ENCODE measurements around the gene UBAP2L.
"Not testable (repeated sequence)": the region's sequence is repeated elsewhere in the genome, so short reads cannot be mapped to it uniquely, and the experiment has no call there.

The UBAP2L gene

GRCh38 chr1:154276797-154277196 is 56.0 kb downstream of the UBAP2L start:
- Histone ChIP-seq H2AFZ (ENCODE audit: low read depth) (no peak overlapping the region), H3K27me3 (ENCODE audit: insufficient read depth, low read depth) (no peaks in the 10 kb centered on the region), H3K4me3 (IDR thresholded peaks at IDR 0.05; ENCODE audit: insufficient read depth, low read depth, low read length) (no peak overlapping the region), H3K4me1 (ENCODE audit: low read depth, poor library complexity, severe bottlenecking) (peaks cover 17% of the 10 kb centered on the region), H3K79me2 (ENCODE audit: insufficient read depth, low read depth) (peaks cover 18% of the 10 kb centered on the region), H3K36me3 (ENCODE audit: insufficient read depth) (peaks cover 17% of the 10 kb centered on the region; the same call in 1 of the 2 replicates), H4K20me1 (ENCODE audit: insufficient read depth) (no peaks in the 10 kb centered on the region), H3K27ac (no peak overlapping the region), H3K4me2 (no peak overlapping the region), H3K9ac (no peak overlapping the region)
- TF ChIP-seq CTCF (conservative IDR thresholded peaks at IDR 0.05; ENCODE audit: low read depth, low read length), result peak; percentile 65

- not testable (repeated sequence) for H4K20me1 ChIP-seq (ENCODE audit: insufficient read depth); H3K9ac ChIP-seq; H2AFZ ChIP-seq (ENCODE audit: low read depth); H3K79me2 ChIP-seq (ENCODE audit: insufficient read depth, low read depth); H3K27ac ChIP-seq; H3K4me2 ChIP-seq; H3K27me3 ChIP-seq (ENCODE audit: insufficient read depth, low read depth); H3K4me3 ChIP-seq (IDR thresholded peaks at IDR 0.05; ENCODE audit: insufficient read depth, low read depth, low read length); H3K4me1 ChIP-seq (ENCODE audit: low read depth, poor library complexity, severe bottlenecking); H3K36me3 ChIP-seq (ENCODE audit: insufficient read depth)
These were observed 66.8 kb downstream of the UBAP2L start for GRCh38 chr1:154287591-154287990.

- Histone ChIP-seq H3K4me2 (no peak overlapping the region), H4K20me1 (ENCODE audit: insufficient read depth) (no peaks in the 10 kb centered on the region), H3K4me3 (IDR thresholded peaks at IDR 0.05; ENCODE audit: insufficient read depth, low read depth, low read length) (no peak overlapping the region), H3K79me2 (ENCODE audit: insufficient read depth, low read depth) (no peaks in the 10 kb centered on the region), H3K27me3 (ENCODE audit: insufficient read depth, low read depth) (no peaks in the 10 kb centered on the region), H2AFZ (ENCODE audit: low read depth) (no peak overlapping the region), H3K4me1 (ENCODE audit: low read depth, poor library complexity, severe bottlenecking) (no peaks in the 10 kb centered on the region), H3K27ac (no peak overlapping the region), H3K36me3 (ENCODE audit: insufficient read depth) (no peaks in the 10 kb centered on the region), H3K9ac (no peak overlapping the region)
- no peak for TF ChIP-seq CTCF (conservative IDR thresholded peaks at IDR 0.05; ENCODE audit: low read depth, low read length)
These were observed 67.9 kb downstream of the UBAP2L start for GRCh38 chr1:154288661-154289060.

- H3K27ac ChIP-seq, result no peak overlapping the region
These were observed 70.2 kb downstream of the UBAP2L start for GRCh38 chr1:154290921-154291320.

More at GRCh38 chr1:154290921-154291320, 70.2 kb downstream of the UBAP2L start:
- H3K4me2 ChIP-seq, result no peak overlapping the region
- H4K20me1 ChIP-seq (ENCODE audit: insufficient read depth), result no peaks in the 10 kb centered on the region
- no peak overlapping the region for H3K9ac ChIP-seq
- H3K36me3 ChIP-seq (ENCODE audit: insufficient read depth), result no peaks in the 10 kb centered on the region
- no peak overlapping the region for H2AFZ ChIP-seq (ENCODE audit: low read depth)
- H3K4me1 ChIP-seq (ENCODE audit: low read depth, poor library complexity, severe bottlenecking), result no peaks in the 10 kb centered on the region
- H3K4me3 ChIP-seq (IDR thresholded peaks at IDR 0.05; ENCODE audit: insufficient read depth, low read depth, low read length), result no peak overlapping the region
- no peaks in the 10 kb centered on the region for H3K79me2 ChIP-seq (ENCODE audit: insufficient read depth, low read depth)
- H3K27me3 ChIP-seq (ENCODE audit: insufficient read depth, low read depth), result no peaks in the 10 kb centered on the region
- no peak for TF ChIP-seq CTCF (conservative IDR thresholded peaks at IDR 0.05; ENCODE audit: low read depth, low read length)

Measured in KMS-11 (cell line).